HG03025 (cell line): ENCODE data around the gene MAGEA9.
"Not testable (repeated sequence)": the region's sequence is repeated elsewhere in the genome, so short reads cannot be mapped to it uniquely, and the experiment has no call there.

Experiments used
- ATAC-seq: cut with Tn5 transposase; IDR thresholded peaks from one replicate; pipeline ENCODE4 v1.9.1; 2021; ENCODE audit warnings: mild to moderate bottlenecking, moderate library complexity; ENCODE audit not compliant: unreplicated experiment, low FRiP score

MAGEA9 gene, protein sequence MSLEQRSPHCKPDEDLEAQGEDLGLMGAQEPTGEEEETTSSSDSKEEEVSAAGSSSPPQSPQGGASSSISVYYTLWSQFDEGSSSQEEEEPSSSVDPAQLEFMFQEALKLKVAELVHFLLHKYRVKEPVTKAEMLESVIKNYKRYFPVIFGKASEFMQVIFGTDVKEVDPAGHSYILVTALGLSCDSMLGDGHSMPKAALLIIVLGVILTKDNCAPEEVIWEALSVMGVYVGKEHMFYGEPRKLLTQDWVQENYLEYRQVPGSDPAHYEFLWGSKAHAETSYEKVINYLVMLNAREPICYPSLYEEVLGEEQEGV

GRCh38 chrX:149781727-149782126, at the start of gene MAGEA9:
MAGEA9 (plus strand) TSS chrX:149781930; CDS start chrX:149786211, 4,281 bp downstream.
- not testable (repeated sequence) for ATAC-seq

GRCh38 chrX:149742269-149742668, 39.5 kb upstream of the MAGEA9 start:
- ATAC-seq = not testable (repeated sequence)

GRCh38 chrX:149746390-149747007, 35.2 kb upstream of the MAGEA9 start:
- not testable (repeated sequence) for ATAC-seq

DNA sequence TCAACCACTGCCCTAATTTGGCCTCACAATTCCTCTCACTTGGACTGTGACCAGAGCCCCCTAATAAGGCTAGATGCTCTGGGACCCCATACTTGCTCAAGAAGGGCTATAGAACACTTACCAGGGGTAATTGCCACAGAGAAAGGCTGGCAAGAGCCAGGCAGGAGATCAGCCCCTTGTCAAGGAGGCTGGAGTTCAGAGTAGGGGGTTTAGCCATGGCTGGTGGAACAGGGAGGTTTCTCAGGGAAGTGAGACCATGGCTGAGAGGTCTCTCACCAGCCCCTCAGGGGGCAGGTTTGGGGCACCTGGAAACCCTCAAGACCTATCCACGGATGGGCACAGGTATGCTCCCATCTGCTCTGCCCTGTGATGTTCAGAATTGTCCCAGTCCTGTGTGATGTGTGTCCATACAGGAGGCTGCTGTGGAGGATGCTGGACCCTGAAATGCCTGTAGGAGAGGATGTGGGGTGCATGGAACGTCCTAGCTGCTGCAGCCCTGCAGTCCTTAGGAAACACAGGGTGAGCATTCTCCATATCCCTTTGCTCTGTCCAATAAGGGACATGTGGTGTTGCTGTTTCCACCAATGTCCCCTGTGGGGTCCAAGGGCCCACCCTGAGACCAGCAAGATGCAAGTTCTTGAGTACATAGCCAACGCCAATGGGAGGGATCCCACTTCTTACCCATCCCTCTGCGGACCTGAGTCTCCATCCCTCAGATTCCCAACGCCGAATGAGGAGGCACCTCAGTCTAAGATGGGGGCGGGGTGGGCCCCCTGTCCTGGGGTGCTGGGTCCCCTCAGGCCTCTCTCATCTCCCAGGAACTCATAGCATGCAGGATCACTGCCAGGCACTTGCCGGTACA, 24.3 kb upstream of the MAGEA9 start:
- no peak for ATAC-seq

GRCh38 chrX:149758068-149758714, 23.5 kb upstream of the MAGEA9 start:
- ATAC-seq = no peak

DNA sequence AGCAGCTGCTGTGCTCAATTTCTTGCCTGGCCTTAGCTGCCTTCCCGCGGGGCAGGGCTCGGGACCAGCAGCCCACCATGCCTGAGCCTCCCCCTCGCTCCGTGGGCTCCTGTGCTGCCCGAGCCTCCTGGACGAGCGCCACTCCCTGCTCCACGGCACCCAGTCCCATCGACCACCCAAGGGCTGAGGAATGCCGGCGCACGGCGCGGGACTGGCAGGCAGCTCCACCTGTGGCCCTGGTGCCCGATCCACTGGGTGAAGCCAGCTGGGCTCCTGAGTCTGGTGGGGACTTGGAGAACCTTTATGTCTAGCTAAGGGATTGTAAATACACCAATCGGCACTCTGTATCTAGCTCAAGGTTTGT, 23.0 kb upstream of the MAGEA9 start:
- ATAC-seq = not testable (repeated sequence)

DNA sequence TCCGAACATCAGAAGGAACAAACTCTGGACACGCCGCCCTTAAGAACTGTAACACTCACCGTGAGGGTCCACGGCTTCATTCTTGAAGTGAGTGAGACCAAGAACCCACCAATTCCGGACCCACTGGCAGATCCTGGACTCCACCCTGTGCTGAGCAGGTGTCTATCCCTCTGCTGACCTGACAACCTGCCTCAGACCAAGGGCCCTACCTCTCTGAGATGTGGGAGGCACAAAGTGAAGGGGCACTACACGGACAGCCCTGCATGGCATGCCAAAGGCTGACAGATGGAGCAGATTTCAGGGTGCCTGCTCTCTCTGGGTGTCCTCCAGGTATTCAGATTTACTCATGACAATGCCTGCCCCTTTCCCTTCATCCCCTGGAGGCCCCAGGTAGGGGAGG, 21.9 kb upstream of the MAGEA9 start:
- no peak for ATAC-seq

DNA sequence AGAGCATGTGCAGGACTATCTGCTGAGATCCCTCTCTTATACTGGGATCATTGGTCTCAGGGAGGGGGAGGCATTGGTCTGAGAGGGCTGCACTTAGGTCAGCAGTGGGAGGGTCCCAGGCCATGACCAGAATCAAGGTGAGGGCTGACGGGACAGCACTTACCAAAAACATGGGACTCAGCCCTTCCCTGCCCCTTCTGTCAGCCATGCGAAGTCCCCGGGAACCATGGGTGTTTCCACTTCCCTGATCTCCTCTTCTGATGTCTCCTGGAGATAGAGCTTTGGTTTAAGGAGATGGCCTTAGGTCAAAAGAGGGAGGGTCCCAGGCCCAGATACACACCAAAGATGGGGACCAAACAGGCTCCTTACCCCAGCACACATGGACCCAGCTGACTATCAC, 20.8 kb upstream of the MAGEA9 start:
- no peak for ATAC-seq

DNA sequence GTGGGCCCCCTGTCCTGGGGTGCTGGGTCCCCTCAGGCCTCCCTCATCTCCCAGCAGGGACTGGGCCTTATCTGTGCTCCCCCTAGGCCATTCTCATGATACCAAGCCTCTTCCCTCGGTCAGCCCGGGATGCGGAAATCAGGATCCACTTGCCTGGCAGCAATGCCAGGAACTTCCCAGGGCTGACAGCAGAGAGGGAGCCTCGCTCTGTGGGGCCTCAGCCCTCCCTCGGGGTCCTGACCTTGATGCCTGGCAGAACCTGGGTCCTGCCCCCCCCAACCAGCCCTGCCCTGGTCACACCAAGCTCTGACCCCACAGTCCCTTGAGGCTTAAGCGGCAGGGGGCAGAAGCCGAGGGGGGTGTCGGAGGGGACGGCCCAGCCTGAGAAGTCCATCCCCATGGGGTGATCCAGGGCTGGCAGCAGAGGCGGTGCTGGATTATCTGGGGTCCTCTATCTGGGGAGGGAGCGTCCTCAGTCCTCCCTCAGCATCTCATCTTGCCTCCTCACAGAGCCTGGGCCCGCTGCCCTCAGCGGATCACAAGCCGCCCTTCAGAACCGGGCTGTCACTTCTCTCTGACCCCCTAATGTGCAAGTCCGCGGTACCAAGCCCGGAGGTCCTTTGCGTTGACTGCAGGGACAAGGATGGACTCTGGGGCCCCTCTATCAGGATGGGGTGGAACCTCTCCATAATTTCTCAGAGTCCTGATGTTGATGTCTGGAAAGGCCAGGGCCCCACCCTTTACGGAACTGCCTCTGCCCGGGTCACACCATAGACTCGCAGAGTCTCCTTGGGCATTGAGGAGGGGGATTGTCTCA, 19.7 kb upstream of the MAGEA9 start:
- not testable (repeated sequence) for ATAC-seq

- ATAC-seq = no peak
These were observed 18.8 kb upstream of the MAGEA9 start for GRCh38 chrX:149762696-149763614.

DNA sequence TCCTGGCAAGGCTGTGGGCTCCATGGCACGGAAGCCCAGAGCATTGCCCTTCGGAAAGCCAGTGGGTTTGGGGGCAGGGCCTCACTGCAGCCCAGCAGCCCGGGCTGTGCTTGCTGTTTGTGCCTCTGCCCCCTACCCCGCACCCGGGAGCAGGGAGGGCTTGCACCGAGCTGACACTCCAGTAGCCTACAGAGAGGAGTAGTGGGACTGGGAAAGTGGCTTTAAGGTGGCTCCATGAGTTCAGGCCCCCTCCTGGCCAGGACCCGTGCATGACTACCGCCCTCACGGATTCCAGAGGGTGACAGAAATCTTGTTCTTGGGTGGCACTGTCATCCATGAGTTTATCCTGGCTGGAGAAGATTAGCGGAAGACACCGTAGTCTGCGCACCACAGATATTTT, 11.4 kb upstream of the MAGEA9 start:
- ATAC-seq = not testable (repeated sequence)

DNA sequence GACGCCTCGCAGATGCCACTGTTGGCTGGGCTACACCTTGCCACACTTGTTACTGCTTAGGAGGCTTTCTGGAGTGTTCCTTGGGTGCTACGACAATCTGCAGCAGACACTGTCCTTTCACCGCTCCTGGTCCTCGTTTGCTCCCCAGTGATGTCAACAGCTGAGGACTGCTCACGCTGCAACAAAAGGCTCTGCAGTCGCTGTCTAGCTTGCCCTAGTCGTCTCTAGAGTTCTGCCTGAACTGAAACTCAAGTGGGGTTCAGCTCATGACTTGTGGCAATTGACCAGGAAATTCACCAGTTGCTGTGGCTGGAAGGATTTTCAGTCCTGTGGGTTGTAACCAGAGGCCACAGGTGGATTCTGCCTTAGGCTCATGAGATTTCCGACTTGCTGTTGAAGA, 8.7 kb upstream of the MAGEA9 start:
- ATAC-seq = not testable (repeated sequence)

- not testable (repeated sequence) for ATAC-seq
These were observed 8.0 kb upstream of the MAGEA9 start, which contains the start of gene HSFX1 for GRCh38 chrX:149773768-149774167. HSFX1 (plus strand) TSS chrX:149774068; CDS start chrX:149774682, 614 bp downstream.

- ATAC-seq = not testable (repeated sequence)
These were observed 3.7 kb upstream of the MAGEA9 start for GRCh38 chrX:149777999-149778398.

DNA sequence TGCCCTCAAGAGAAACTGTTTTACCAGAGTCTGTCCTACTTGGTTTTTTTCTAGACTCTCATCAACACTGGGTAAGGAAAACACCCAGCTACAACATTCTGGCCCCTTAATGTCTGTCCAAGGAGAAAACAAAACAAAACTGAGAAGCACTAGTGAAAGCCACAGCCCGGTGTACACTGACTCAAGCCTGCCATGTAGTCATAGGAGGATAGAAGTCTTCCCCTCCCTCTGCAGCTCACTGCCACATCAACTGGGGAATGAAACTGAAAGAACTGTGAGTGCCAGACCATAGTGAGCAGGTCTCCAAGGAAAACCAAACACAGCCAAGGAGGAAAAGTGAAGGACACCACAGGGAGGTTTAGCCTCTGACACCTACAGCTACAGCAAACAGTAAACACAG, 13.8 kb downstream of the MAGEA9 start:
- peak; percentile 99 for ATAC-seq

DNA sequence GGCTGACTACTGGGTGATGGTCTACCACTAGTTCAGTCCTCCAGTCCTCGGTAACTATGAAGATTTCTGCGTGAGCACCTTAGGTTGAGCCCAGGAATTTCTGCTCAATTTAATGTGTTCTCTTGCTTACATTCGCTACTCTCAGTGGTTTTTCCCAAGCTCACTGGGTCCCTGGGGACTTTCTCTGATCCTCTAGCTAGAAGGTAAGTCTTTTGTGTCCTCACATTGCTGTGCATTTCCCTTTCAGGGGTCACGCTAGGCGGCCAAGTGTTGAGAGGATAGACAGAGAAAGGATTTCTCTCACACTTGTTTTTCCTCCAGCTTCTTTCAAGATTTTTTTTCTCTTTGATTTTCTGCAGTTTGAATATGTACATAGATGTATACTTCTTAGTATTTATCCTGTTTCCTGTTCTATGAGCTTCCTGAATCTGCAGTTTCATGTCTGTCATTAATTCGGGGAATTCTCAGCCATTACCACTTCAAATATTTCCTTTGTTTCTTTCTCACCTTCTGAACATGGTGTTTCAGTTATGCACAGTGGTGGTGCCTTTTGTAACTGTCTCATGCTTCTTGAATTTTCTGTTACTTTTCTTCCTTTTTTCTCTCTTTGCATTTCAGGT, 17.5 kb downstream of the MAGEA9 start:
- ATAC-seq = no peak

- ATAC-seq = no peak
These were observed 18.2 kb downstream of the MAGEA9 start for GRCh38 chrX:149799938-149800337.

DNA sequence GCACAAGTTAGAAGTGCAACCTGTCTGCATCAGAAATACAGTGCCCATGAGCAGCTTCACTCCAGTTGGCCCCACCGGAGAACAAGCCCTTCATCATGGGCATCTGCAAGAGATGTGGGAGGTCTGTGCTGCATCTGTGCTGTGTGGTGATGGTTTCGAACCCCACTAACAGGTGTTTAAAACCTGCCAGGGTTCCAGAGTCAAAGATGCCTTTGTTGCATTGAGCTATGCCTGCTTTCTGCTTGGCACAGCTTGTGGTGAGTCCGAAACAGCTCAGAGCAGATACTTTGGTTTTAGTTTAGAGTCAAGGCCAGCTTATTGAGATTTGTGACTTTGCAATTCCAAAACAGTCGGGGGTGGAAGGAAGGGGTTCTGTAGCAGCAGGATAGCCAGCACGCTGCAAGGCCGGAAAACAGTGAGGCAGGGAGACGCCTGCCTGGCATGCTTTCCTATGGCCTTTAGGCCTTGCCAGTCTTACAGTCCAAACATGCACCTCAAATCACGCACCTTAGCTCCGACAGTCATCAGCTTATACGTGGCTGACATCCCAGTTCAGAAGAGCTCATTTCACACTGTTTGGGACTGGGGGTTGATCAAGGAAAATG, 21.8 kb downstream of the MAGEA9 start:
- no peak for ATAC-seq
